ENCODE data around the gene FNBP1L. TPM values are rescaled to one million over a fixed set of nuclear protein-coding genes. Genes with fewer than 3 reads are reported as not detected.

Gene FNBP1L
- total and polyA plus RNA-seq, 10 of the 15 experiments (the other 5 are each of a cell fraction or from before 2014, with no cell fraction given), result 0.02 to 0.12 (median 0.07) TPM; not detected in 4

DNA sequence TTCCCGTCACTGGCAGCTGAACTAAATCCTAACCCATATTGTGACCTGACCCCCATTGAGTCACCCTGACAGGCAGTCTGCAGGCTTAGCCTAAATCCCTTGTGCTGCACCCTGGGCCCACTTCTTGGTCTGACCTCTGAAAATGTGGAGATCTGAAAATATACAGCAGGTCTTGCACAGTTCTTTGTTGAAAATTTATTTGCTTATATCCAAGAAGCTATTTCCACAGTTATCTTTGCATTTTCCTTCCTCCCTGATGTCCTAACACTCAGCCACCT is 146.6 kb downstream of the FNBP1L start:
- no peaks in the 10 kb centered on the region; a peak in 1 of 4 replicates for H3K27me3 ChIP-seq (replicated peaks in 1 of 2; ENCODE audit: control insufficient read depth in 2 of 2, insufficient read depth in 2 of 2, low read length in 1 of 2)
- POLR2A ChIA-PET, result no interaction called here
- CTCF ChIA-PET, result interaction anchor here (0.8 kb wide), 1 partner anchor 27 kb away, joined by 3 read pairs; no protein-coding TSS in a partner anchor
- ATAC-seq, result no peak
- H3K4me2 ChIP-seq (ENCODE audit: control insufficient read depth, insufficient read depth), result no peak overlapping the region
- peaks cover 8% of the 10 kb centered on the region for H4K20me1 ChIP-seq (ENCODE audit: control insufficient read depth, insufficient read depth)
- RAD21 ChIA-PET (ENCODE audit: unreplicated experiment), result interaction anchor here (1.2 kb wide), 1 partner anchor 14 kb away, joined by 3 read pairs; no protein-coding TSS in a partner anchor
- 69% methylated on average over 1 of the region's 1 CpG for WGBS (ENCODE audit: insufficient coverage, insufficient replicate concordance, low lambda C conversion rate, missing lambda C conversion rate)
- in situ Hi-C loops (cut with MboI) (no loop called here), intact Hi-C loops (cut with micrococcal nuclease; ENCODE audit: unreplicated experiment) (no loop called here)
- FAIRE-seq, result no peak
- H3K4me1 ChIP-seq (ENCODE audit: control insufficient read depth, insufficient read depth, low read length), result peaks cover 4% of the 10 kb centered on the region
- SMC1A ChIA-PET (ENCODE audit: uncharacterized antibody, unreplicated experiment), result no interaction called here
- no peaks in the 10 kb centered on the region for H3K36me3 ChIP-seq (ENCODE audit: control insufficient read depth in 2 of 2, insufficient read depth in 2 of 2, low read length in 1 of 2)
- no peak overlapping the region for H3K27ac ChIP-seq (ENCODE audit: control insufficient read depth, insufficient read depth)
- H3K9me3 ChIP-seq (replicated peaks; ENCODE audit: control insufficient read depth, insufficient read depth, low read length), result no peaks in the 10 kb centered on the region
- H3K79me2 ChIP-seq (ENCODE audit: control insufficient read depth, insufficient read depth, low read length), result no peaks in the 10 kb centered on the region
- H3K4me3 ChIP-seq, result no peak overlapping the region
- DNase-seq (ENCODE audit: low read depth, low spot score), result no peak
- no peak overlapping the region for H2AFZ ChIP-seq (ENCODE audit: control insufficient read depth, low read depth, low read length)
- no peak overlapping the region for H3K9ac ChIP-seq (ENCODE audit: control insufficient read depth, insufficient read depth, low read length)
- TF ChIP-seq SIX5 (IDR thresholded peaks at IDR 0.05; ENCODE audit: low read depth, low read length, severe bottlenecking) (no peak), HDAC2 (IDR thresholded peaks at IDR 0.05) (no peak), SP1 (IDR thresholded peaks at IDR 0.05; ENCODE audit: low read depth, low read length) (no peak), SRF (IDR thresholded peaks at IDR 0.05; ENCODE audit: low read depth in 2 of 2, low read length in 2 of 2) (no peak), RCOR1 (conservative IDR thresholded peaks at IDR 0.05; ENCODE audit: low read depth, low read length) (no peak), NFYB (IDR thresholded peaks at IDR 0.05; ENCODE audit: insufficient read depth, low read depth, low read length) (no peak), MYB (IDR thresholded peaks at IDR 0.05; ENCODE audit: borderline replicate concordance, low read depth, low read length) (no peak), YY1 (IDR thresholded peaks at IDR 0.05; ENCODE audit: low read depth, low read length) (no peak)
- TF ChIP-seq, protein P1, sequence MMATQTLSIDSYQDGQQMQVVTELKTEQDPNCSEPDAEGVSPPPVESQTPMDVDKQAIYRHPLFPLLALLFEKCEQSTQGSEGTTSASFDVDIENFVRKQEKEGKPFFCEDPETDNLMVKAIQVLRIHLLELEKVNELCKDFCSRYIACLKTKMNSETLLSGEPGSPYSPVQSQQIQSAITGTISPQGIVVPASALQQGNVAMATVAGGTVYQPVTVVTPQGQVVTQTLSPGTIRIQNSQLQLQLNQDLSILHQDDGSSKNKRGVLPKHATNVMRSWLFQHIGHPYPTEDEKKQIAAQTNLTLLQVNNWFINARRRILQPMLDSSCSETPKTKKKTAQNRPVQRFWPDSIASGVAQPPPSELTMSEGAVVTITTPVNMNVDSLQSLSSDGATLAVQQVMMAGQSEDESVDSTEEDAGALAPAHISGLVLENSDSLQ (IDR thresholded peaks at IDR 0.05), result no peak
- no TSS peak for BruUV-seq (replicated peaks)

All from GM12878 (cell line).